Activated CD4-positive, alpha-beta T cell treated with anti-CD3 and anti-CD28 coated beads for 1 hour (primary cell): Measurements from ENCODE around the gene LGALS9.
"Not testable (repeated sequence)": the region's sequence is repeated elsewhere in the genome, so short reads cannot be mapped to it uniquely, and the experiment has no call there.

Experiments
- DNase-seq: peaks from one replicate; pipeline ENCODE4 v3.0.0-alpha.2; 2020

The LGALS9 gene

DNA sequence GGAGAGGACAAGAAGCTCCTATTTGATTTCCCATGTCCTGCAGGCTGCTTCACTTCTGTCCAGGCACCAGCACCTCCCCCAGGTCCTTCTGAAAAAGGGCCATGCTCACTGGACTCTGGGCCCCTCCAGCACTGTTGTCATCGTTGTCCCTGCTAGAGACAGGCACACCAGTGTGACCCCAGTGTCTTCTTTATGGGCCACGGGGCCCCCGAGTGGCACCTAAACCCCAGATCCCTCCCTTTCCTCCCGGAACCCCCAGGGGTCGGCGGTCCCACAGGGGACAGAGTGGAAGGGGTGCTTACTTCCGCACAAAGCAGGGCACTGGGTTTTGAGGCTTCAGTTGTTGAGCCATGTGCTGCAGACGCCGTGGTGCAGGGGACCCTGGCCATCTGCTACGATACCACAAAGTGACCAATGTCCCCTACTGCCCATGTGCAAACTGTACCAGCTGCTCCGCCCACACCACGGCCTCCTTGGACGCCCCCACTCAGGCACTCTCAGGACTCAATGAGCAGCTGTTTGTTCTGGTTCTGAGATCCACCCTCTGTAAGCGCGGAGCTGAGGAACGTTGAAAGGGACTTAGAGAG is 24.6 kb downstream of the LGALS9 start:
- not testable (repeated sequence) for DNase-seq

GRCh38 chr17:27656620-27657019 is 25.6 kb downstream of the LGALS9 start:
- DNase-seq, result not testable (repeated sequence)

DNA sequence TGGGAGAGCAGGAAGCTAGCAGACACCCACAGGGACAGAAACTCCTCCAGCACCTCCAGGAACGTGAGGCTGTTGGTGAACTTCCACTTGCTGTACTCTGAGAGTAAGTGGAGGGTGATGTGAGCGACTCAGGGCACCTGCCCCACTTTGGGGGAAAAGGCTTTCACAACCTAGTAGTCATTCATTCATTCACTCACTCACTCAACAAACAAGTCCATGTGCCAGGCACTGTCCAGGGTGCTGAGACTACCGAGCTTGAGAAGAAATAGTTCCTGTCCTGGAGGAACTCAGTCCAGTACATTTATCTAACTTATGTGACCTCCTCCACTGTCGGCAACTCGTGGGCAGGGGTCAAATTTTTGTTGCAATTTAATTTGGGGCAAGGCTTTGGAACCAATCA is 26.6 kb downstream of the LGALS9 start:
- DNase-seq, result no peak

GRCh38 chr17:27659683-27660082 is 28.7 kb downstream of the LGALS9 start:
- DNase-seq, result no peak

- no peak for DNase-seq
These were observed 29.4 kb downstream of the LGALS9 start for GRCh38 chr17:27660436-27660835.

DNA sequence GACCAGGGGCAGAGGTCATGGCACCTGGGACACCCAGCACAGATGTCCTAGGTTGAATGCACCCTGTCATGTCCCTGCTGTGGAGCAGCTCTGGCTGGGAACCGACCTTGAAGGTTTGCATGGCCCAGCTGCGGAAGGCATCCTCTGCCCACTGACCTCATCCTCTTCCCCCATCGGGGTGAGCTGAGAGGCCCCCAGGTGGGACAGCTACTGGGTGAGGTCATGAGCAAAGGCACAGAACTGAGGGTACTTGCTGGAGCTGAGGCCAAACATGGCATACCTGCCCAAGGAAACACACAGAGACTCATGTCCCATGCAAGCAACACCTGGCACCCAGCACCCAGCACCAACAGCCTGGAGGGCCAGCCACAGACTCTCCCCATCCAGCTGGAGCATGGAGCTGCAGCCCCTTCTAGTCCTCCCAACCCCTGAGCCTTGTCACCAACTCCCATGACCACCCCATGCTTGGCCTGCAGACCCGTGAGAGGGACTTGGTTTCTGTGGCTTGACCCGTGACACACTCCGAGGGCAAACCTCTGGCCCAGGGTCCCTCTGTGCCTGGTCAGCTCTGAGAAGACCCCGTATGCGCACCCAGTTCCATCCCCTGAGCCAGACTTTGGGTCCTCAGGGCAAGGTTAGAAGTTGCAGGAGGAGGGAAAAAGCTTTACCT is 33.1 kb downstream of the LGALS9 start:
- no peak for DNase-seq

GRCh38 chr17:27664606-27664965 is 33.6 kb downstream of the LGALS9 start:
- no peak for DNase-seq

GRCh38 chr17:27665549-27665948 is 34.6 kb downstream of the LGALS9 start:
- DNase-seq, result peak; percentile 1

DNA sequence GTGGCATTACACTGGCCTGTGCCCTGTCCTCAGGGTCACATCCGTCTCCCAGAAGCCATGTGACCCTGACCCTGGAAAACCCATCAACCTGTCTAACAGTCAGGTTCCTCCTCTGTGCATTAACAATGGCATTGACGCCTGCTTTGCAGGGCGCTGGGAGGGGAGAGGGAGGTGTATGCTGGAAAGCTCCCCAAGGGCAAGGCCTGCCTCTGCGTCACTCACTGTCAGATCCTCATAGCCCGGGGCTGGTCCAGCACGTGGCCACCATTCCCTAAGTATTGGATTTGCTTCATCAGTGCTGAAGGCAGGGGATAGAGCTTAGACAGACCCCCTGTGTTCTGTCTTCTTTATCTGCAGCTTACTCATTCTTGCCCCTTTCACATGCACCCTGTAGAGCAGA is 35.3 kb downstream of the LGALS9 start:
- DNase-seq, result peak; percentile 5

DNA sequence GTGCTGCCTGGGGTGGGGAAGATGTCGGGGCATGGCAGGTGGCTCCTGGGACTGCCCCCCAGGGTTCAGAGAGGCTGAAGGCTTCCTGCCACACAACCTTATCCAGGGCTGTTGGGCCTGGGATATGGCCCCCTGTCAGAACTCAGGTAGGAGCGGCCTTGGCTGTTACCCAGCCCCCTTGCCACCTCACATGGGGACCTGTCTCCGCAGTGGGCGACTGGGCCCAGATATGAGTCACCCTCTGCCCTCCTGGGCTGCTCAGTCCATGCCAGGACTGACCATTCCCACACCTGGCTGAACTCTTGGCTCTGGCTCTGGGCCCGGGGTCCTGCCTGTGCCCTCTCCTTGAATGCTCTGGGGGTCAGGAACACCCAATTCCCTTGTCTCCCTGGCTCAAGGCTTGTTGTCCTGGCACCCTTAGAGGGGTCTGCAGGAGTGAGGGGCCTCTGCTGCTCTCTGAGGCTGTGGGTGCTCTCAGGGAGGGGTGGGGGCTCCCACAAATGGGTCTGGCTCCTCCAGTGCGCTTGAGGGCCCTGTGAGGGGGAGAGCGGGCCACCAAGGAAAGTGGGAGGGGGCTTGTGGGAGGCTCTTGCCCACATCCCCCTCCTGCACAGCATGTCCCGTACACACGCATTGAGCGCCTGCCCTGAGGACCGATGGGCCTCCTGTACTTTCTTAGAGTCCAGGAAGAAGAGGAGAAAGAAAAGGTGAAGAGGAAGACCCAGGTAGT is 36.0 kb downstream of the LGALS9 start:
- DNase-seq, result no peak

- DNase-seq, result peak; percentile 4
These were observed 36.9 kb downstream of the LGALS9 start for GRCh38 chr17:27667656-27668487.

GRCh38 chr17:27668488-27668823 is 37.5 kb downstream of the LGALS9 start:
- DNase-seq, result no peak

- no peak for DNase-seq
These were observed 38.1 kb downstream of the LGALS9 start for GRCh38 chr17:27669136-27669535.

GRCh38 chr17:27669850-27670249 is 38.9 kb downstream of the LGALS9 start:
- DNase-seq, result no peak

GRCh38 chr17:27670791-27671590 is 40.0 kb downstream of the LGALS9 start:
- no peak for DNase-seq

- DNase-seq, result no peak
These were observed 40.6 kb downstream of the LGALS9 start for GRCh38 chr17:27671591-27671910.

- not testable (repeated sequence) for DNase-seq
These were observed 41.0 kb downstream of the LGALS9 start for GRCh38 chr17:27671977-27672480.

DNA sequence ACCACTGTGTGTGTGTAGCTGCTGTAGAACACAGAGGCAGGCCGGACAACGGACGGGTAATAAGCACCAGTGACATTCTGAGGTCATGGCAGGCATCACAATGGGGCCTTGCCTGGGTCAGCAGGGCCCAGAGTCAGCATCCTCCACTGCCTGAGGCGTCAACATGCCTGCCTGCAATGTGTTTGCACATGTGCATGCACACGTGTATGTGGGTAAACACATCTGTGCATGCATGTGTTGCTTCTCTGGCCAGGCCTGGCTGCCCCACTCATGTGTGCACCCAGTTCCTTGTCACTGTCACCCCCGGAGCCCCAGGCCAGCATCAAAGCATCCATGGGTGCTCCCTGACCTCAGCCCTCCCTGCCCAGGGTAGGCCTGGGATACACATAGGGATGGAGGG is 43.3 kb downstream of the LGALS9 start:
- no peak for DNase-seq

DNA sequence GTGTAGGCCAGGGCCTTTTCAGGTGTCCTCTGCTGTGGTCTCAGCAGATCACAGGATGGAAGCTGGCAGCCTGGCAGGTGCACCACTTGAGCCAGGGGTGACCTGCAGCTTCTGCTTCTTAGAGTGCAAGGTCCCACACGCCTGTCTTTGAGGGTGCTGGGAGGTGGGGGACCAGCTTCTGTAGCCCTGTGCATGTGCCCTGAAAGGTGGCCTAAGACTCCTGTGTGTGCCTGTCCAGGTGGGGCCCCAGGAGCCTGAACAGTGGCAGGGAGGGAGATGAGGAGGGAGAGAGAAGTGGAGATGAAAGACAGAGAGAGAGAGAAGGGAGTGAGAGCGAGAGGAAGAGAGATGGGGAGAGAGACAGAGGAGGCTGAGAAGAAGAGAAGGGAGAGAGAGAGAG is 46.2 kb downstream of the LGALS9 start:
- DNase-seq, result no peak

GRCh38 chr17:27686322-27686721 is 55.3 kb downstream of the LGALS9 start:
- not testable (repeated sequence) for DNase-seq

DNA sequence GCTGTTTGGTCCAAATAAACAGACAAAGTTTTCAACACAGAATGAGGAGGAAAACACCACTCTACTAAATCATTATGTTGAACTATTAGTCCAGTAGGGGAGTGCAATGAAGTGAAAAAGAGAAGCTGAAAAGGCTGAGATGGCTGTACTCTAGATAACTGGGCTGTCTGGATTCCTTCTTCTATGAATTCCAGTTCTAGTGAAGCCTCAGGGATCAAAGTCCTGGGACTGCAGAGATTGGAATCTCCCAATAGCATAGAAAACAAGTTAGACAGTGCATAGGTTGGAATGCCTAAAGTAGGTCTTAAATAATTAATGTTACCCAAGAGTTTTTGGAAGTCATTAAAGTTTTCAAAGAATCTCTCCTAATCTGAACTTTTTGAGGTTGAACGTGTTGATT is 59.9 kb downstream of the LGALS9 start:
- no peak for DNase-seq

GRCh38 chr17:27695254-27695814 is 64.3 kb downstream of the LGALS9 start:
- not testable (repeated sequence) for DNase-seq
